A549 (cell line): ENCODE data around the gene PPP2R3B. TPM values are rescaled to one million over a fixed set of nuclear protein-coding genes. Genes with fewer than 3 reads are reported as not detected.

Experiments used
- ATAC-seq, 2 experiments: fragments of 200-7000 bp in 1 of 2; fragments of >200 bp in 1 of 2; cut with Nextera tagmentation in 1 of 2; cut with Tn5 transposase in 1 of 2; 3 replicates each; pipeline versions ENCODE4 v1.8.0 to v1.9.1; 2018 to 2020; ENCODE audit warnings: mild to moderate bottlenecking in 1 of 2, moderate library complexity in 1 of 2
- CTCF ChIA-PET: fragments of 300-600 bp; sonication (Branson Sonifier 250); formaldehyde crosslinking; extraction: SDS; loops from one replicate; lab custom pipeline; 2021; ENCODE audit warnings: antibody characterized with exemption, inconsistent platforms; lab: Yijun Ruan, JAX
- POLR2A ChIA-PET: fragments of 350-600 bp; formaldehyde crosslinking; extraction: SDS; loops from one replicate; lab custom pipeline; 2021; ENCODE audit warnings: antibody characterized with exemption, inconsistent platforms; lab: Yijun Ruan, JAX
- DNase-seq, 2 experiments: peaks; one replicate each; pipeline versions ENCODE4 v3.0.0 to v3.0.0-alpha.2; 2011 to 2016; ENCODE audit warnings: low read depth in 1 of 2, low spot score in 1 of 2
- FAIRE-seq: peaks from 2 replicates; lab custom pipeline; 2011; peaks lifted over from hg19 to GRCh38; lab: Jason Lieb, UNC
- H3K27ac ChIP-seq, 2 experiments: fragments of >200 bp; sonication (Bioruptor Twin); formaldehyde crosslinking; 3 replicates each; pipeline ENCODE4 v1.5.1; 2016 to 2017
- H3K4me1 ChIP-seq: fragments of >200 bp; sonication (Bioruptor Twin); formaldehyde crosslinking; 3 replicates; pipeline ENCODE4 v1.6.1; 2016
- H3K4me2 ChIP-seq: fragments of >200 bp; sonication (Bioruptor Twin); formaldehyde crosslinking; 3 replicates; pipeline ENCODE4 v1.6.1; 2016
- H3K4me3 ChIP-seq: fragments of >200 bp; sonication (Bioruptor Twin); formaldehyde crosslinking; 3 replicates; pipeline ENCODE4 v1.5.1; 2016
- H3K9me3 ChIP-seq: fragments of >200 bp; sonication (Bioruptor Twin); formaldehyde crosslinking; 3 replicates; pipeline ENCODE4 v1.6.1; 2016
- CBX8 ChIP-seq: fragments of 200-600 bp; sonication (generic); IDR thresholded peaks from 2 replicates; pipeline ENCODE4 v1.6.1; 2016
- CEBPB ChIP-seq, 2 experiments: fragments of >200 bp in 1 of 2; sonication (Bioruptor Twin) in 1 of 2; formaldehyde crosslinking in 1 of 2; IDR thresholded peaks; 2 replicates each; pipeline ENCODE4 v1.6.1; 2012 to 2016
- EHF ChIP-seq: fragments of 250-450 bp; sonication (Bioruptor Pico); IDR thresholded peaks from 2 replicates; pipeline ENCODE4 v1.5.0; 2020; ENCODE audit warnings: mild to moderate bottlenecking
- EHMT2 ChIP-seq: fragments of 200-600 bp; sonication (generic); IDR thresholded peaks from 2 replicates; pipeline ENCODE4 v1.6.1; 2016; ENCODE audit warnings: antibody characterized with exemption, low read depth, mild to moderate bottlenecking, moderate library complexity
- ESRRA ChIP-seq: fragments of 150-350 bp; IDR thresholded peaks from 2 replicates; pipeline ENCODE4 v1.6.1; 2014; ENCODE audit warnings: mild to moderate bottlenecking, low read length, borderline replicate concordance
- GATA3 ChIP-seq: IDR thresholded peaks from 2 replicates; pipeline ENCODE4 v1.6.1; 2012; ENCODE audit warnings: borderline replicate concordance
- HDAC2 ChIP-seq: fragments of 200-600 bp; sonication (generic); IDR thresholded peaks from 2 replicates; pipeline ENCODE4 v1.6.1; 2016
- HEYL ChIP-seq: fragments of 250-450 bp; sonication (Bioruptor Pico); IDR thresholded peaks from 2 replicates; pipeline ENCODE4 v1.8.0; 2021; ENCODE audit warnings: mild to moderate bottlenecking, moderate library complexity
- HOXB5 ChIP-seq: fragments of 250-450 bp; sonication (Bioruptor Pico); IDR thresholded peaks from 2 replicates; pipeline ENCODE4 v1.5.0; 2020; ENCODE audit warnings: mild to moderate bottlenecking, moderate library complexity
- JUNB ChIP-seq: fragments of >200 bp; sonication (Bioruptor Twin); formaldehyde crosslinking; IDR thresholded peaks from 2 replicates; pipeline ENCODE4 v1.6.1; 2016
- MAZ ChIP-seq: fragments of 150-350 bp; IDR thresholded peaks from 2 replicates; pipeline ENCODE4 v1.6.1; 2014; ENCODE audit warnings: antibody characterized with exemption, low read depth, low read length, borderline replicate concordance
- NR3C1 ChIP-seq: fragments of >200 bp; sonication (Bioruptor Twin); formaldehyde crosslinking; IDR thresholded peaks from 3 replicates; pipeline ENCODE4 v1.6.1; 2017
- POLR2AphosphoS2 ChIP-seq: conservative IDR thresholded peaks from 2 replicates; pipeline ENCODE4 v1.6.1; 2012; ENCODE audit warnings: low read length, improper control_type of control experiment, inconsistent platforms
- RAD21 ChIP-seq, 2 experiments: fragments of >200 bp in 1 of 2; sonication (Bioruptor Twin) in 1 of 2; formaldehyde crosslinking in 1 of 2; IDR thresholded peaks in 1 of 2; conservative IDR thresholded peaks in 1 of 2; 2 replicates in 1 of 2; 3 replicates in 1 of 2; pipeline ENCODE4 v1.6.1; 2012 to 2018; ENCODE audit warnings: inconsistent platforms in 1 of 2
- RARB ChIP-seq: fragments of 250-450 bp; sonication (Bioruptor Pico); IDR thresholded peaks from 2 replicates; pipeline ENCODE4 v1.8.0; 2021; ENCODE audit warnings: mild to moderate bottlenecking, moderate library complexity
- RFX5 ChIP-seq: fragments of 450-650 bp; IDR thresholded peaks from 2 replicates; pipeline ENCODE4 v1.7.1; 2014; ENCODE audit warnings: antibody characterized with exemption, mild to moderate bottlenecking, moderate library complexity
- SREBF2 ChIP-seq: fragments of 450-650 bp; IDR thresholded peaks from 2 replicates; pipeline ENCODE4 v1.6.1; 2014; ENCODE audit warnings: mild to moderate bottlenecking, moderate library complexity
- TFCP2L1 ChIP-seq: fragments of 250-450 bp; sonication (Bioruptor Pico); IDR thresholded peaks from 2 replicates; pipeline ENCODE4 v1.5.0; 2021; ENCODE audit warnings: mild to moderate bottlenecking
- TP53 ChIP-seq: fragments of 250-450 bp; sonication (Bioruptor Pico); IDR thresholded peaks from 2 replicates; pipeline ENCODE4 v1.5.0; 2021; ENCODE audit warnings: mild to moderate bottlenecking, moderate library complexity
- USF2 ChIP-seq: fragments of 450-650 bp; IDR thresholded peaks from 2 replicates; pipeline ENCODE4 v1.6.1; 2014; ENCODE audit warnings: antibody characterized with exemption
- ZC3H11A ChIP-seq: fragments of 450-650 bp; IDR thresholded peaks from 2 replicates; pipeline ENCODE4 v1.6.1; 2014; ENCODE audit warnings: antibody characterized with exemption, mild to moderate bottlenecking
- WGBS: methylation state at CpG from one replicate; pipeline ENCODE4 v1.1.6; 2017; ENCODE audit errors: missing lambda C conversion rate; 5-methylcytosine and 5-hydroxymethylcytosine counted together
- polyA plus RNA-seq, 4 experiments: library from polyadenylated mRNA; depleted of rRNA in 3 of 4; stranded (reverse); fragments of >200 nt; fragmentation: RNase III in 1 of 4; extraction: RNeasy Plus Mini Kit Qiagen cat#74134 plus additional on column Dnase treatment in 1 of 4; gene quantifications; 2 replicates in 3 of 4; 3 replicates in 1 of 4; pipeline ENCODE4 v1.2.3, GENCODE V29; 2011 to 2017
- TF ChIP-seq, protein P1 (sequence below): fragments of >200 bp; sonication (Bioruptor Twin); formaldehyde crosslinking; IDR thresholded peaks from 3 replicates; pipeline ENCODE4 v1.6.1; 2016
- TF ChIP-seq, protein P2 (sequence below): fragments of >200 bp; sonication (Bioruptor Twin); formaldehyde crosslinking; IDR thresholded peaks from 3 replicates; pipeline ENCODE4 v1.5.1; 2016

PPP2R3B gene
- polyA plus RNA-seq, 2 of the 4 experiments (the other 2 are of a cell fraction), result 12.6 to 29.6 TPM

- Histone ChIP-seq H3K4me2 (no peak overlapping the region), H3K4me3 (no peak overlapping the region), H3K4me1 (peaks cover under 1% of the 10 kb centered on the region; the same call in 1 of the 3 replicates), H3K27ac (no peak overlapping the region), H3K9me3 (peaks cover 28% of the 10 kb centered on the region)
- FAIRE-seq, result no peak
- ChIA-PET POLR2A (no interaction called here), CTCF (no interaction called here)
- DNase-seq, result no peak
- ATAC-seq, result no peak
- TF ChIP-seq MAZ (no peak), EHF (CRISPR knock-in tag) (no peak), CEBPB (IDR thresholded peaks at IDR 0.05) (no peak), NR3C1 (no peak), USF2 (no peak), HEYL (CRISPR knock-in tag) (no peak), RARB (no peak), GATA3 (no peak), TFCP2L1 (CRISPR knock-in tag) (no peak), ESRRA (no peak), ZC3H11A (no peak), POLR2AphosphoS2 (no peak)
- WGBS, result 83% methylated on average over 36 of the region's 38 CpGs
Observed at GRCh38 chrX:362937-363620, 23.6 kb downstream of the PPP2R3B start.

DNA sequence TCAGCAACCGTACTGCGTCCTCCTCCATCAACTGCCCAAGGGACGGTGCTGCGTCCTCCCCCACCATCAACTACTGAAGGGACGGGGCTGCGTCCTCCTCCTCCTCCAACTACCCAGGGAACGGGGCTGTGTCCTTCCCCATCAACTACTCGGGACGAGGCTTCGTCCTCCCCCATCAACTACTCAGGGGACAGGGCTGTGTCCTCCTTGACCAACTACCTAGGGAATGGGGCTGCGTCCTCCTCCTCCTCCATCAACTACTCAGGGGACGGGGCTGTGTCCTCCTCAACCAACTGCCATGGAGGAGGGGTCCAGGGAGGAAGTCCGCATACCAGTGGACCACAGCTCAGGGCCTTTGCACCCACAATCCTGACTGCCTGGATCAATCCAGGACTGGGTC lies 24.4 kb downstream of the PPP2R3B start:
- ChIA-PET CTCF (no interaction called here), POLR2A (no interaction called here)
- no peak overlapping the region for H3K27ac ChIP-seq
- FAIRE-seq, result no peak
- H3K9me3 ChIP-seq, result peaks cover 28% of the 10 kb centered on the region
- no peak overlapping the region for H3K4me3 ChIP-seq
- TF ChIP-seq TP53, result no peak
- TF ChIP-seq RAD21 (conservative IDR thresholded peaks at IDR 0.05 in 1 of 2, IDR thresholded peaks at IDR 0.05 in 1 of 2), result no peak
- TF ChIP-seq USF2, result no peak
- TF ChIP-seq JUNB, result no peak
- TF ChIP-seq SREBF2, result no peak
- TF ChIP-seq CBX8, result no peak
- TF ChIP-seq, protein P1, sequence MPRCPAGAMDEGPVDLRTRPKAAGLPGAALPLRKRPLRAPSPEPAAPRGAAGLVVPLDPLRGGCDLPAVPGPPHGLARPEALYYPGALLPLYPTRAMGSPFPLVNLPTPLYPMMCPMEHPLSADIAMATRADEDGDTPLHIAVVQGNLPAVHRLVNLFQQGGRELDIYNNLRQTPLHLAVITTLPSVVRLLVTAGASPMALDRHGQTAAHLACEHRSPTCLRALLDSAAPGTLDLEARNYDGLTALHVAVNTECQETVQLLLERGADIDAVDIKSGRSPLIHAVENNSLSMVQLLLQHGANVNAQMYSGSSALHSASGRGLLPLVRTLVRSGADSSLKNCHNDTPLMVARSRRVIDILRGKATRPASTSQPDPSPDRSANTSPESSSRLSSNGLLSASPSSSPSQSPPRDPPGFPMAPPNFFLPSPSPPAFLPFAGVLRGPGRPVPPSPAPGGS, result no peak
- TF ChIP-seq, protein P2, sequence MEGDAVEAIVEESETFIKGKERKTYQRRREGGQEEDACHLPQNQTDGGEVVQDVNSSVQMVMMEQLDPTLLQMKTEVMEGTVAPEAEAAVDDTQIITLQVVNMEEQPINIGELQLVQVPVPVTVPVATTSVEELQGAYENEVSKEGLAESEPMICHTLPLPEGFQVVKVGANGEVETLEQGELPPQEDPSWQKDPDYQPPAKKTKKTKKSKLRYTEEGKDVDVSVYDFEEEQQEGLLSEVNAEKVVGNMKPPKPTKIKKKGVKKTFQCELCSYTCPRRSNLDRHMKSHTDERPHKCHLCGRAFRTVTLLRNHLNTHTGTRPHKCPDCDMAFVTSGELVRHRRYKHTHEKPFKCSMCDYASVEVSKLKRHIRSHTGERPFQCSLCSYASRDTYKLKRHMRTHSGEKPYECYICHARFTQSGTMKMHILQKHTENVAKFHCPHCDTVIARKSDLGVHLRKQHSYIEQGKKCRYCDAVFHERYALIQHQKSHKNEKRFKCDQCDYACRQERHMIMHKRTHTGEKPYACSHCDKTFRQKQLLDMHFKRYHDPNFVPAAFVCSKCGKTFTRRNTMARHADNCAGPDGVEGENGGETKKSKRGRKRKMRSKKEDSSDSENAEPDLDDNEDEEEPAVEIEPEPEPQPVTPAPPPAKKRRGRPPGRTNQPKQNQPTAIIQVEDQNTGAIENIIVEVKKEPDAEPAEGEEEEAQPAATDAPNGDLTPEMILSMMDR, result no peak
- TF ChIP-seq CEBPB (IDR thresholded peaks at IDR 0.05), result no peak
- no peak for TF ChIP-seq EHF (CRISPR knock-in tag)
- no peak for TF ChIP-seq HDAC2
- no peak for TF ChIP-seq EHMT2
- TF ChIP-seq TFCP2L1 (CRISPR knock-in tag), result no peak
- no peak for TF ChIP-seq RFX5
- no peak for TF ChIP-seq HOXB5 (CRISPR knock-in tag)
- H3K4me2 ChIP-seq, result no peak overlapping the region
- DNase-seq, result no peak
- peaks cover 5% of the 10 kb centered on the region; the same call in 1 of the 3 replicates for H3K4me1 ChIP-seq
- no peak for ATAC-seq
- WGBS, result 92% methylated on average over 12 of the region's 13 CpGs
